Karpas-422 (cell line): ENCODE measurements around the gene CCL3. TPM values are rescaled to one million over a fixed set of nuclear protein-coding genes. Genes with fewer than 3 reads are reported as not detected.
A peak's percentile ranks its signal among the peaks of the same experiment; 100 is the strongest.
"Not testable (repeated sequence)": the region's sequence is repeated elsewhere in the genome, so short reads cannot be mapped to it uniquely, and the experiment has no call there.

Source experiments
- DNase-seq: peaks from one replicate; pipeline ENCODE4 v3.0.0-alpha.2; 2015
- H2AFZ ChIP-seq: fragments of 200-600 bp; sonication (generic); 2 replicates; pipeline ENCODE4 v1.6.1; 2014; ENCODE audit warnings: antibody characterized with exemption, low read length, mixed read lengths
- H3K27ac ChIP-seq: fragments of 200-600 bp; sonication (generic); 2 replicates; pipeline ENCODE4 v1.5.1; 2014; ENCODE audit warnings: mild to moderate bottlenecking, low read length, moderate library complexity
- H3K27me3 ChIP-seq: fragments of 200-600 bp; sonication (generic); 2 replicates; pipeline ENCODE4 v1.6.1; 2014; ENCODE audit warnings: low read length, mixed read lengths
- H3K36me3 ChIP-seq: fragments of 200-600 bp; sonication (generic); 2 replicates; pipeline ENCODE4 v1.6.1; 2014; ENCODE audit warnings: low read length, mixed read lengths; ENCODE audit not compliant: insufficient read depth
- H3K4me1 ChIP-seq: fragments of 200-600 bp; sonication (generic); 2 replicates; pipeline ENCODE4 v1.6.1; 2014; ENCODE audit warnings: mild to moderate bottlenecking, low read length, mixed read lengths
- H3K4me2 ChIP-seq: fragments of 200-600 bp; sonication (generic); 2 replicates; pipeline ENCODE4 v1.6.1; 2014; ENCODE audit warnings: low read length, low read depth, mild to moderate bottlenecking; ENCODE audit not compliant: poor library complexity, severe bottlenecking
- H3K4me3 ChIP-seq: fragments of 200-600 bp; sonication (generic); 2 replicates; pipeline ENCODE4 v1.5.1; 2014; ENCODE audit warnings: mild to moderate bottlenecking, antibody characterized with exemption, low read length, mixed read lengths
- H3K79me2 ChIP-seq: fragments of 200-600 bp; sonication (generic); 2 replicates; pipeline ENCODE4 v1.6.1; 2014; ENCODE audit warnings: mild to moderate bottlenecking, low read length, mixed read lengths
- H3K9ac ChIP-seq: fragments of 200-600 bp; sonication (generic); 2 replicates; pipeline ENCODE4 v1.6.0; 2014; ENCODE audit warnings: low read length
- H3K9me2 ChIP-seq: fragments of 200-600 bp; sonication (generic), shearing (Covaris generic); replicated peaks from 2 replicates; pipeline ENCODE4 v1.6.0; 2014; ENCODE audit warnings: mild to moderate bottlenecking, low read length, moderate library complexity; ENCODE audit not compliant: insufficient read depth
- H3K9me3 ChIP-seq: fragments of 300-700, 200-600 bp; sonication (generic); 2 replicates; pipeline ENCODE4 v1.6.1; 2014; ENCODE audit warnings: low read length, mixed read lengths
- H4K20me1 ChIP-seq: fragments of 200-600 bp; sonication (generic); 2 replicates; pipeline ENCODE4 v1.6.1; 2014; ENCODE audit warnings: mild to moderate bottlenecking, antibody characterized with exemption, low read length, low read depth; ENCODE audit not compliant: insufficient read depth
- total RNA-seq: library from RNA; depleted of rRNA; stranded (reverse); fragments of >200 nt; shearing (Covaris generic); gene quantifications from 2 replicates; pipeline ENCODE4 v1.2.3, GENCODE V29; 2014; ENCODE audit warnings: low replicate concordance

The CCL3 gene
- total RNA-seq, 1 experiment from 2014 or later = not detected

DNA sequence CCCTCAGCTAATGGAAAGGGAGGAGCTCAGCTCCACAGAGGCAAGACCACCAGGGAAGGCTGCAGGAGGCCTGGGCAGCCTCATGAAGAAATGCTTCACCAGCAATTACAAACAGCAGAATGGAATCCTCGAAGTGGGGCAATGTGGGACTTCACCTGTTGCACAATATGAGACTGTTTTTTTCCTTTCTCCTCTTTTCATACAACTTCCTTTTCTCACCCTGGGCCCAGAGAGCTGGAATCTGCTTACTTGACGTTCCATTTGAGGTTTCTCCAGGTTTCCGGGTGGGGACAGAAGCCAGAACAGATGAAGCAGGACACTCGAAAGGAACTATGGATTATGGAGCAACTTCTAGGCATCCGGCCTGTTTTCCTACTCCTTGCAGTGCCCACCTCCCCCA is 18.3 kb upstream of the CCL3 start:
- H3K4me2 ChIP-seq, H2AFZ ChIP-seq, H3K27ac ChIP-seq, H3K79me2 ChIP-seq, H3K27me3 ChIP-seq, DNase-seq, H3K9me2 ChIP-seq, H3K4me3 ChIP-seq, H3K9ac ChIP-seq, H4K20me1 ChIP-seq, H3K9me3 ChIP-seq, H3K36me3 ChIP-seq: not testable (repeated sequence)
- H3K4me1 ChIP-seq = peaks cover 22% of the 10 kb centered on the region

DNA sequence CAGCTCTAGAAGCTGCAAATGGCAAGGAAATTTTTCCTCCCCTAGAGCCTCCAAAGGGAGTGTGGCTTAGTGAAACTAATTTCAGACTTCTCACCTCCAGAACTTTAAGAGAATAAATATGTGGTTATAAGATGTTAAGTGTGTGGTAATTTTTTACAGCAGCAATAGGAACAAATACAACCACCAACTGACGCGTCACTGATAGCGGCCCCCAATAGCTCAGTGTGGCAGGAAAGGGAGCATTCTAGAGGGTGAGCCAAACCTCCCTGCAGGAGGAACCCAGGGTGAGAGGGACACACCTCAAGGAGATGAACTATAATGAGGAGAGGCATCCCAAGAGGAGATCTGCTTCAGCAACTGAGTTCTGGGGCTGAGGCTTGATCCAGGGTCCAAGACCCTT is 17.7 kb upstream of the CCL3 start:
- Histone ChIP-seq H3K4me1 (peaks cover 28% of the 10 kb centered on the region), H3K9me2 (no peaks in the 10 kb centered on the region), H4K20me1 (no peaks in the 10 kb centered on the region), H3K4me3 (no peak overlapping the region), H3K36me3 (no peaks in the 10 kb centered on the region), H3K27me3 (no peaks in the 10 kb centered on the region; the same call in 1 of the 2 replicates), H3K9ac (no peak overlapping the region), H2AFZ (no peak overlapping the region), H3K79me2 (no peaks in the 10 kb centered on the region), H3K27ac (no peak overlapping the region), H3K4me2 (no peak overlapping the region), H3K9me3 (no peaks in the 10 kb centered on the region)
- no peak for DNase-seq

DNA sequence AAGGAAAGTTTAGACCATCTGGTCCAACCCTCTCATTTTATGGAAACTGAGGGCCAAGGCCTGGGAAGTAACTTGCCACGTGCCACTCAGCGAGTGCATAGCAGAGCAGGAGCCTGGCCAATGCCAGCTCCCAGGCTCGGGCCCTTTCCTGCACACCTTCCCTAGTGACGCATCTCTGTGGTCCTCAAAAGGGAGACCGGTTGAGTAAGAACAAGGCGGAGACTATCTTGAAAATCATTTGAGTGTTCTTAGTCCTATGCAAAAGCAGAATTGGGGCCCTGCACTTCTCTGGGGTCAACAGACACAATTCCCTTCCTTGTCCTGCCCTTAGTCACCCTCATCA is 16.5 kb upstream of the CCL3 start:
- Histone ChIP-seq H3K4me3 (no peak overlapping the region), H3K27me3 (no peaks in the 10 kb centered on the region), H3K9me3 (no peaks in the 10 kb centered on the region), H3K79me2 (no peaks in the 10 kb centered on the region), H4K20me1 (no peaks in the 10 kb centered on the region), H2AFZ (no peak overlapping the region), H3K27ac (no peak overlapping the region), H3K4me1 (peaks cover 34% of the 10 kb centered on the region), H3K36me3 (no peaks in the 10 kb centered on the region), H3K9ac (no peak overlapping the region), H3K4me2 (no peak overlapping the region), H3K9me2 (no peaks in the 10 kb centered on the region)
- DNase-seq = no peak

DNA sequence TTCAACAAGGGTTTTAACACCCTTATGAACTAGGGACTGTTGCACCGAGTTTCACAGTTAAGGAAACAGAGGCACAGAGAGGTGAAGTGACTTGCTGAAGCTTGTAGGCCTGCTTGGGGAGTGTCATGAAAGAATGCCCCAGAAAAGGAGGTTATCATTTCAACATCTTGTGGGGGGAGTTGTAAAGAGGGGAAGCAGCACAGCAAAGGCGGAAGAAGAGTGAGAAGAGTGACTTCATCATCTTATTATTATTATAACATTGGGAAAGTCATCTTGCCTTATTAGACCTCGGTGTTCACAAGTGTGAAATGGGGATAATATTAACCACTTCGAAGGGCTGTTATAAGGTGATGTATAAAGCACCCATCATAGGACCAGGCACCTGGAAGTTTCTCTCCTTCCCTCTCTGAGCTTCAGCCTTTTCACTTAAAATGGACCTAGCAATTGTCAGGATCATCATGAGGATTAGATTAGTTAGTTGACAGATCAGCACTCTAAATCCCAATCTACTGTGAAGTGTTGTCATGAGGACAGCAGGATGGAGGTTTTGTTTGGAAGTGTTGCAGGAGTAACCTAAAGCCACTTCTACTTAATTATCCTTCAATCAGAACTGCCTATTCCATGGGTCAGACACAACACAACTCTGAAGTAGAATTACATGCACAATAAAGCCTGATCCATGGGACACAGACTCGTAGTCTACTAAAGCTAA is 16.0 kb upstream of the CCL3 start:
- no peaks in the 10 kb centered on the region for H3K9me2 ChIP-seq
- no peaks in the 10 kb centered on the region for H3K9me3 ChIP-seq
- no peaks in the 10 kb centered on the region for H3K27me3 ChIP-seq
- no peak overlapping the region for H3K27ac ChIP-seq
- peaks cover 34% of the 10 kb centered on the region for H3K4me1 ChIP-seq
- H2AFZ ChIP-seq = no peak overlapping the region
- no peaks in the 10 kb centered on the region for H3K36me3 ChIP-seq
- no peak overlapping the region for H3K9ac ChIP-seq
- no peak overlapping the region for H3K4me3 ChIP-seq
- DNase-seq = no peak
- no peaks in the 10 kb centered on the region for H3K79me2 ChIP-seq
- H4K20me1 ChIP-seq = no peaks in the 10 kb centered on the region
- no peak overlapping the region for H3K4me2 ChIP-seq

DNA sequence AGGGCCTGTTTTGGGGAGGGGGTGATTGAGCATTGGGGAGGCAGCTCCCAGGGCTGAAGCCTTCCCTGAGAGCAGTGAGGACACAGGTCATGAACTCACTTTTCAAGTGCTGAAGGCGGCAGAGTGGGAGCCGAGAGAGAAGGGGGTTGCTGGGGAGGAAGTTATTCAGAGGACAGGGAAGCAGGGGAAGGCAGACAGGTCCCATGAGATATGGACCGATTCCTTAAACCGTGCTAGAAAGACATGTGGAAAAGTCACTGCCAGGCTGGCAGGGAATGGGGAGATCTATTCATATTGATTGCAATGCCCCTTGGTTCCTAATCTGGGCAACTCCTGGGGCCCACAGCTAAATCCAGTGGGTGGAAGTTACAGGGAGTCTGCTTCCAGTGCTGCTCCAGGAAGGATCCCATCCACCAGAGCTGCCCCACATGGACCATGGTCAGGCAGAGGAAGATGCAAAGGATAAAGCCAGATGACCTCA is 14.8 kb upstream of the CCL3 start:
- H3K9me3 ChIP-seq = no peaks in the 10 kb centered on the region
- no peaks in the 10 kb centered on the region for H3K79me2 ChIP-seq
- DNase-seq = no peak
- H2AFZ ChIP-seq = no peak overlapping the region
- H4K20me1 ChIP-seq = no peaks in the 10 kb centered on the region
- H3K9ac ChIP-seq = no peak overlapping the region; the same call in 1 of the 2 replicates
- no peak overlapping the region for H3K27ac ChIP-seq
- peak overlapping the region; percentile 52 for H3K4me2 ChIP-seq
- H3K4me1 ChIP-seq = peaks cover 41% of the 10 kb centered on the region
- no peaks in the 10 kb centered on the region for H3K36me3 ChIP-seq
- H3K27me3 ChIP-seq = no peaks in the 10 kb centered on the region
- H3K9me2 ChIP-seq = no peaks in the 10 kb centered on the region
- H3K4me3 ChIP-seq = no peak overlapping the region

DNA sequence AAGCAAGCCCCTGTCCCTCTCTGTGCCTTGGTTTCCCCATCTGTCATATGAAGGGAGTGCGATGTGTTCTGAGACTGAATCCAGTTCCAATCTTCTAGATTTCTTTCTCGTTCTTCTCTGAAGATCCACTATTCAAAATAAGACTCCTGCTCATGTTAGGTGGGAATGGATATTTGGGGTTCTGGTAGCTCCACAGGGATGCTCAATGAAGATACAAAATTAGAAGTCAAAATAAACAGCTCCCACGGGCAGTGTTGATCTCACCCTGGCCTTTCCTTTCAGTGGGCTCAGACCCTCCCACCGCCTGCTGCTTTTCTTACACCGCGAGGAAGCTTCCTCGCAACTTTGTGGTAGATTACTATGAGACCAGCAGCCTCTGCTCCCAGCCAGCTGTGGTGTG is 14.3 kb upstream of the CCL3 start:
- not testable (repeated sequence) for H4K20me1 ChIP-seq, H3K36me3 ChIP-seq, H3K9me2 ChIP-seq, DNase-seq, H3K79me2 ChIP-seq, H2AFZ ChIP-seq, H3K4me3 ChIP-seq, H3K27me3 ChIP-seq, H3K27ac ChIP-seq, H3K9me3 ChIP-seq
- H3K4me2 ChIP-seq = peak overlapping the region; percentile 52
- H3K4me1 ChIP-seq = peaks cover 41% of the 10 kb centered on the region
- H3K9ac ChIP-seq = peak overlapping the region; percentile 27; the same call in 1 of the 2 replicates

DNA sequence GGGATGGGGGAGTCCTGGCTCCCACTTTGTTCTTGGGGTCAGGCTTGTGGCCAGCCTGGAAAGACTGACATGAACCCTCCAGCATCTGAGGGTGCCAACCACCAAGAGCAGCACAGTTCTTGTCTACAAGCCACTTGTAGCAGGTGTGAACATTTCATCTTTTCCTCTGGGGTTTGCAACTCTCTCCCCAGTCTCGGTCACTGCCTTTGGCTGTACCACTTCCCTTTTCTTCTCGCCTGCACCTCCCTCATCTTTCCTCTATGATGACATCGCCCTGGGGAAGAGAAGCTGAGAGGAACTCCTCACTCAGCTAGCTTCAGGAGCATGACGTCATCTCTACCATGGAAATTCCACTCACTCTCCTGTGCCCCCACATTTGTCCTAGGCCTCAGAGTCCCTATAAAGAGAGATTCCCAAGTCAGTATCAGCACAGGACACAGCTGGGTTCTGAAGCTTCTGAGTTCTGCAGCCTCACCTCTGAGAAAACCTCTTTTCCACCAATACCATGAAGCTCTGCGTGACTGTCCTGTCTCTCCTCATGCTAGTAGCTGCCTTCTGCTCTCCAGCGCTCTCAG is 13.5 kb upstream of the CCL3 start, which contains the start of gene CCL4:
TSS of gene CCL4 (plus strand) at position 427 of the 575 bp plus-strand sequence. CDS start at position 506, 79 bp downstream.
- H3K36me3 ChIP-seq, H3K79me2 ChIP-seq, H3K9me2 ChIP-seq, H3K27me3 ChIP-seq, H3K9me3 ChIP-seq, H2AFZ ChIP-seq, H4K20me1 ChIP-seq: not testable (repeated sequence)
- peak within 1 kb of the TSS; percentile 70 for H3K27ac ChIP-seq
- peaks cover 41% of the 10 kb centered on the region for H3K4me1 ChIP-seq
- peak within 1 kb of the TSS; percentile 36; the same call in 1 of the 2 replicates for H3K9ac ChIP-seq
- peak; percentile 77 for DNase-seq
- H3K4me3 ChIP-seq = peak within 1 kb of the TSS; percentile 33
- peak within 1 kb of the TSS; percentile 63 for H3K4me2 ChIP-seq

DNA sequence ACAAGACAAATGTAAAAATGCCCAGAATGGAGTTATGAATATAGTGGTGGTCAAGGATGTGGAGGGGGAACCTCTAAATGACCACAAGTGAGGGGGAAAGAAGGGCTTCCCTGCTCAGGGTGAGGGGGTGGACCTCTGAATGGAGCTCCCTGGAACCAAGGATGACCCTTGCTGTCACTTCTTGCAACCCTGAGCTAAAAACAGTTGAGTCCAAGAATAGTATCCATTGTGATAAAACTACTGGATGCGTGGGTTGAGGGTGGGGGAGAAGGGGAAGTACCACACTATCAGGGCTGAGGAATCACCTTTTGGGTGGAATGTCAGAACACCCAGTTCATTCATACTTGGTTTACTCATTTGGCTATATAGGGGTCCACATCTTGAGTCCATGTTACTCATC is 9.1 kb upstream of the CCL3 start:
- not testable (repeated sequence) for H3K9me3 ChIP-seq, H3K79me2 ChIP-seq
- peaks cover 38% of the 10 kb centered on the region for H3K4me1 ChIP-seq

More for the DNA sequence above, 9.1 kb upstream of the CCL3 start:
- not testable (repeated sequence) for DNase-seq, H3K9me2 ChIP-seq, H3K36me3 ChIP-seq, H4K20me1 ChIP-seq, H3K27ac ChIP-seq, H3K4me2 ChIP-seq, H2AFZ ChIP-seq, H3K4me3 ChIP-seq, H3K9ac ChIP-seq, H3K27me3 ChIP-seq
